GM18909 (cell line): ENCODE measurements around the gene UBA52.

Source experiments
- ATAC-seq: cut with Tn5 transposase; IDR thresholded peaks from one replicate; pipeline ENCODE4 v1.9.1; 2021; ENCODE audit warnings: mild to moderate bottlenecking; ENCODE audit not compliant: unreplicated experiment, poor library complexity

UBA52 gene

GRCh38 chr19:18620902-18621301 is 49.2 kb downstream of the UBA52 start:
- ATAC-seq = no peak

- ATAC-seq = no peak
These were observed 55.2 kb downstream of the UBA52 start for GRCh38 chr19:18626906-18627305.
